Muscle of leg (tissue), 11 donors: ENCODE results near the gene LYRM1. TPM values are rescaled to one million over a fixed set of nuclear protein-coding genes. Genes with fewer than 3 reads are reported as not detected.
"Not testable (repeated sequence)": the region's sequence is repeated elsewhere in the genome, so short reads cannot be mapped to it uniquely, and the experiment has no call there.

Experiments used
- DNase-seq: peaks from one replicate; pipeline ENCODE4 v3.0.0; 2013
- H3K27ac ChIP-seq: one replicate; pipeline ENCODE4 v1.5.1; 2013; ENCODE audit warnings: mild to moderate bottlenecking, low read length, control low read depth
- H3K27me3 ChIP-seq: one replicate; pipeline ENCODE4 v1.6.1; 2013; ENCODE audit warnings: low read length; ENCODE audit not compliant: control insufficient read depth, insufficient read depth
- H3K36me3 ChIP-seq: one replicate; pipeline ENCODE4 v1.6.1; 2013; ENCODE audit warnings: low read length; ENCODE audit not compliant: control insufficient read depth, insufficient read depth
- H3K4me1 ChIP-seq: one replicate; pipeline ENCODE4 v1.6.1; 2013; ENCODE audit warnings: low read length; ENCODE audit not compliant: control insufficient read depth, insufficient read depth
- H3K4me3 ChIP-seq: one replicate; pipeline ENCODE4 v1.5.1; 2013; ENCODE audit warnings: low read length, control low read depth
- H3K9me3 ChIP-seq: replicated peaks from 2 replicates; pipeline ENCODE4 v1.6.1; 2013; ENCODE audit warnings: low read depth, low read length; ENCODE audit not compliant: control insufficient read depth
- WGBS: methylation state at CpG from one replicate; pipeline ENCODE4 v1.1.5; 2013; ENCODE audit warnings: missing lambda C conversion rate; ENCODE audit not compliant: insufficient coverage; 5-methylcytosine and 5-hydroxymethylcytosine counted together
- polyA plus RNA-seq, 8 donors: library from polyadenylated mRNA; unstranded; fragments of 120-200 nt; gene quantifications; one replicate each; pipeline versions ENCODE4 v1.2.1 to v1.2.3, GENCODE V29; 2013; ENCODE audit warnings: inconsistent platforms in 1 of 8, low replicate concordance in 1 of 8; ENCODE audit not compliant: insufficient read length in 8 of 8, insufficient read depth in 1 of 8
- total RNA-seq: library from RNA; stranded (reverse); fragments of 120-200 nt; gene quantifications from one replicate; pipeline ENCODE4 v1.2.4, GENCODE V29; 2013

Gene LYRM1
- total and polyA plus RNA-seq, 9 donors = 17.1 to 22.8 (median 20.5) TPM

DNA sequence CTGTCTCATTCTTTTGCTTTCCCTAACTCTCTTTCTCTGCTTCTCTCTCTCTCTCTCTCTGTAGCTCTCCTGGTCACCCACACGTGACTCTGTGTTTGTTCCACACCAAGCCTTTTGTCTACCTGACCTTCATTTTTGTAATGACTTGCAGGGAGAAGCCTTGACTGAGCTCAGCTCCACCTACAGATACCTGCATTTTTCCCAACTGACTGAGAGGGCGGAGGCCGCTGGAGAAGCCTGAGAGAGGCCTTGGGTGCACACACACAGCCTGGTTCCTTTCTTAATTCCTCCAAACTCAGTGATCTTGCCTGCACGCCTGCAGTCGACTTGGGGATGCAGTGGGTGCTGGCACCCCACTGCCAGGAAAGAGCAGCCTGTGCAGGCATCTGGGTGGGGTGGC is 68.8 kb downstream of the LYRM1 start:
- Histone ChIP-seq H3K9me3 (no peaks in the 10 kb centered on the region), H3K27ac (no peak overlapping the region), H3K36me3 (no peaks in the 10 kb centered on the region), H3K4me1 (no peaks in the 10 kb centered on the region), H3K27me3 (no peaks in the 10 kb centered on the region), H3K4me3 (no peak overlapping the region)
- DNase-seq = no peak
- 80% methylated on average over 5 of the region's 5 CpGs for WGBS

DNA sequence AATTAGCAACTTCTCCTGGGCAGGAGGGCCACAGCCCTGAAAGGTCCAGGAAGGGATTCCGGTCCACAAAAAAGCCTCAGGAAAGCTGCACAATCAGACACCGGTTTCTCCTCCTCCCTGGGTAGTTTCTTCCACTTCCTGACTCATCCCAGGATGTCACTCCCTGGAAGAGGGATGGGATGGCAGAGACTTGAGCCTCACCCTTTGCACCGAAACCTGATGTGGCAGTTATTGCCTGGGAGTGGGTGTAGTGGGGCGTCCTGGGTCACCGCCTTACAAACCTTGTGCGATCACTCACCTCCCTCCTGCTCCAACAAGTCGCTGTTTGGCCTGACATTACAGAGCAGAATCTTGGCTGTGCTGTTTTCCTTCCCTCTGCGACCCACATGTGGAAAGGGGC is 70.8 kb downstream of the LYRM1 start:
- H3K4me3 ChIP-seq = no peak overlapping the region
- H3K27me3 ChIP-seq = no peaks in the 10 kb centered on the region
- WGBS = 77% methylated on average over 7 of the region's 8 CpGs
- H3K27ac ChIP-seq = no peak overlapping the region
- DNase-seq = no peak
- no peaks in the 10 kb centered on the region for H3K36me3 ChIP-seq
- no peaks in the 10 kb centered on the region for H3K4me1 ChIP-seq
- no peaks in the 10 kb centered on the region for H3K9me3 ChIP-seq

DNA sequence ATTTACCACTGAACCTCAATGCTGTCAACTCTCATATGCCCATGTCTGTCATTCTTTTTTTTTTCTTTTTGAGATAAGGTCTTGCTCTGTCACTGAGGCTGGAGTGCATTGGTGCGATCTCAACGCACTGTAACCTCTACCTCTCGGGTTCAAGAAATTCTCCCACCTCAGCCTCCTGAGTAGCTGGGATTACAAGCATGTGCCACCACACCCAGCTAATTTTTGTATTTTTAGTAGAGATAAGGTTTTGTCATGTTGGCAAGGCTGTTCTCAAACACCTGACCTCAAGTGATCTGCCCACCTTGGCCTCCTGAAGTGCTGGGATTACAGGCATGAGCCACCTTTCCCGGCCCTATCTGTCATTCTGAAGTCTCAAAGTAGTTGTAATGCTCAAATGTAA is 72.6 kb downstream of the LYRM1 start:
- not testable (repeated sequence) for DNase-seq, H3K9me3 ChIP-seq, H3K27ac ChIP-seq, H3K4me1 ChIP-seq, H3K4me3 ChIP-seq, H3K27me3 ChIP-seq, H3K36me3 ChIP-seq
- 100% methylated on average over 1 of the region's 4 CpGs for WGBS

Other genes with a start within 250 kb of the LYRM1 start
- gene ACSM1, start 203.1 kb upstream of the LYRM1 start, total RNA-seq = 0.04 TPM
- under 1 TPM in 3 of 8 donors, not detected in 5; 0.10 to 0.20 (median 0.16) TPM for gene ACSM1, start 203.1 kb upstream of the LYRM1 start, polyA plus RNA-seq
- gene THUMPD1, start 159.0 kb upstream of the LYRM1 start, total RNA-seq = 38.6 TPM
- 10 to 100 TPM; 22.5 to 37.0 (median 31.0) TPM for gene THUMPD1, start 159.0 kb upstream of the LYRM1 start, polyA plus RNA-seq
- gene ACSM3, start 136.8 kb upstream of the LYRM1 start, total RNA-seq = 1.5 TPM
- 1 to 10 TPM; 1.8 to 3.4 (median 2.8) TPM for gene ACSM3, start 136.8 kb upstream of the LYRM1 start, polyA plus RNA-seq
- 16.2 TPM for gene ERI2, start 94.3 kb upstream of the LYRM1 start, total RNA-seq
- 10 to 100 TPM; 13.0 to 17.5 (median 15.2) TPM for gene ERI2, start 94.3 kb upstream of the LYRM1 start, polyA plus RNA-seq
- gene REXO5, start 94.2 kb upstream of the LYRM1 start, total RNA-seq = 5.5 TPM
- gene REXO5, start 94.2 kb upstream of the LYRM1 start, polyA plus RNA-seq = 1 to 10 TPM; 3.8 to 5.7 (median 4.6) TPM
- gene DCUN1D3, start 413 bp upstream of the LYRM1 start, total RNA-seq = 7.8 TPM
- 1 to 10 TPM; 4.3 to 6.5 (median 4.9) TPM for gene DCUN1D3, start 413 bp upstream of the LYRM1 start, polyA plus RNA-seq